A549 (cell line): ENCODE data around the gene BTBD6.
"Not testable (repeated sequence)": the region's sequence is repeated elsewhere in the genome, so short reads cannot be mapped to it uniquely, and the experiment has no call there.

ENCODE experiments used
- BHLHE40 ChIP-seq: IDR thresholded peaks from 2 replicates; pipeline ENCODE4 v1.6.1; 2012; ENCODE audit warnings: low read depth, low read length, inconsistent platforms
- CTCF ChIP-seq: fragments of >200 bp; sonication (Bioruptor Twin); formaldehyde crosslinking; IDR thresholded peaks from 3 replicates; pipeline ENCODE4 v1.5.1; 2016
- POLR2A ChIP-seq: IDR thresholded peaks from 2 replicates; pipeline ENCODE4 v1.6.1; 2012; ENCODE audit warnings: mild to moderate bottlenecking, low read length
- REST ChIP-seq: fragments of 200-600 bp; sonication (generic); IDR thresholded peaks from 2 replicates; pipeline ENCODE4 v1.6.1; 2016; ENCODE audit warnings: antibody characterized with exemption, mild to moderate bottlenecking, moderate library complexity
- TP53 ChIP-seq: fragments of 250-450 bp; sonication (Bioruptor Pico); IDR thresholded peaks from 2 replicates; pipeline ENCODE4 v1.5.0; 2021; ENCODE audit warnings: mild to moderate bottlenecking, moderate library complexity

DNA sequence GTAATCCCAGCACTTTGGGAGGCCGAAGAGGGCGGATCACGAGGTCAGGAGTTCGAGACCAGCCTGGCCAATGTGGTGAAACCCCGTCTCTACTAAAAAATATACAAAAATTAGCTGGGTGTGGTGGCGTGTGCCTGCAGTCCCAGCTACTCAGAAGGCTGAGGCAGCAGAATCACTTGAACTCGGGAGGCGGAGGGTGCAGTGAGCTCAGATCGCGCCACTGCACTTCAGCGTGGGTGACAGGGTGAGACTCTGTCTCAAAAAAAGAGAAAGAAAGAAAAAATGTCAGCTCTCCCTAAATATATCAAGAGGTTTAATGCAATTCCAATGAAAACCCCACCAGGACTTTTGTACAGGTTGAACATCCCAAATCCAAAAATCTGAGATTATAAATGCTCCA, 49.0 kb downstream of the BTBD6 start:
- TF ChIP-seq CTCF; POLR2A; BHLHE40; REST; TP53 (CRISPR knock-in tag): not testable (repeated sequence)
